Stimulated activated naive CD8-positive, alpha-beta T cell treated with anti-CD3 and anti-CD28 coated beads, Interleukin-15, amount 100 ng/mL, for 72 hours (primary cell): ENCODE data around the gene TSPEAR.
A peak's percentile ranks its signal among the peaks of the same experiment; 100 is the strongest.

ENCODE experiments used
- ATAC-seq: fragments of 150-1000 bp; cut with Tn5 transposase; 2 replicates; pipeline ENCODE4 v1.10.0; 2021; ENCODE audit warnings: mild to moderate bottlenecking, moderate library complexity
- DNase-seq, 2 donors: peaks; one replicate each; pipeline ENCODE4 v3.0.0; 2021 to 2022
- H3K27ac Mint-ChIP-seq, 2 donors: one replicate each; pipeline ENCODE4 v1.8.0; 2022; ENCODE audit warnings: mild to moderate bottlenecking in 2 of 2, mixed read lengths in 2 of 2, moderate library complexity in 2 of 2
- H3K27me3 Mint-ChIP-seq: one replicate; pipeline ENCODE4 v1.8.0; 2022; ENCODE audit warnings: mixed read lengths
- H3K4me1 Mint-ChIP-seq: one replicate; pipeline ENCODE4 v1.8.0; 2022; ENCODE audit warnings: mild to moderate bottlenecking, mixed read lengths
- H3K4me3 Mint-ChIP-seq, 2 donors: one replicate each; pipeline ENCODE4 v1.8.0; 2022; ENCODE audit warnings: mild to moderate bottlenecking in 2 of 2, mixed read lengths in 2 of 2, moderate library complexity in 1 of 2
- H3K9me3 Mint-ChIP-seq, 2 donors: one replicate each; pipeline ENCODE4 v1.8.0; 2022; ENCODE audit warnings: mixed read lengths in 2 of 2

TSPEAR gene

DNA sequence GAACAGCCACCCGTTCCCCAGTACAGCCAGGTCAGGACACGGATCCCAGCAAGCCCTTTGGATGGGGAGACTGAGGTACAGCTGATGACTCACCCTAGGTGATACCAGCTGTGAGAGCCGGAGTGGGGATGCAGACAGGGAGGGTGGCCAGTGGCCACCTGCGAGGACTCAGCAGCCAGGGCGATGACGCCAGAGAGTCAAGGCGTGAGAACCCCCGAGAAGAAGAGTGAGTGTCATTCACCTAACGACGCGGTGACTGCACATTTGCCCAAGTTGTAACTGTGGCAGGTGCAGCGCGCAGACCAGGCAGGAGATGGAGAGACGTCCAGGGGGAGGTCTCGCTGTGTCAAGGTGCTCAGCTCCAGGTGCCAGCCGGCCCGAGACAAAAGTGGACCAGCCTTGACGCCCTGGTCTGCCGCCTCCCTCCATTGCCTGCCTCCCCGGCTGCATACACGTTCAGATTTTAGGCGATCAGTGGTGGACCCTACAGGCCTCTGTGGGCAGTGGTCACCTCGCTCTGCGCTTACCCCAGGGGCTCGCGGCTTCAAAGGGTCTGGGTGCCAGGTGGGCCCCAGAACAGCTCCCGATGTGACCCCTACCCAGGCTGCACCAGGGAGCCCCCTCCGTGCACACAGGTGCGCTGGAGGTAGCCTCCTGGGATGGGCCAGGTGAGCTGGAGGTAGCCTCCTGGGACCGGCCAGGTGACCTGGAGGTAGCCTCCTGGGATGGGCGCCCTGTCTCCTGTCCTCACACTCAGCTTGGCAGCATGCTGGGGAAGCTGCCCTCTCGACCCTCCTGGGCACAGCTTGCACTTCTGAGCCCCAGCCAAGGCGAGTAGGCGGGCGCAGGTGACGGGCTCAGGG is 244.1 kb downstream of the TSPEAR start:
- no peaks in the 10 kb centered on the region for H3K9me3 Mint-ChIP-seq
- DNase-seq, result no peak
- H3K27me3 Mint-ChIP-seq, result no peaks in the 10 kb centered on the region
- H3K4me3 Mint-ChIP-seq, result no peak overlapping the region
- ATAC-seq, result no peak
- H3K27ac Mint-ChIP-seq, result no peak overlapping the region
- no peaks in the 10 kb centered on the region for H3K4me1 Mint-ChIP-seq

DNA sequence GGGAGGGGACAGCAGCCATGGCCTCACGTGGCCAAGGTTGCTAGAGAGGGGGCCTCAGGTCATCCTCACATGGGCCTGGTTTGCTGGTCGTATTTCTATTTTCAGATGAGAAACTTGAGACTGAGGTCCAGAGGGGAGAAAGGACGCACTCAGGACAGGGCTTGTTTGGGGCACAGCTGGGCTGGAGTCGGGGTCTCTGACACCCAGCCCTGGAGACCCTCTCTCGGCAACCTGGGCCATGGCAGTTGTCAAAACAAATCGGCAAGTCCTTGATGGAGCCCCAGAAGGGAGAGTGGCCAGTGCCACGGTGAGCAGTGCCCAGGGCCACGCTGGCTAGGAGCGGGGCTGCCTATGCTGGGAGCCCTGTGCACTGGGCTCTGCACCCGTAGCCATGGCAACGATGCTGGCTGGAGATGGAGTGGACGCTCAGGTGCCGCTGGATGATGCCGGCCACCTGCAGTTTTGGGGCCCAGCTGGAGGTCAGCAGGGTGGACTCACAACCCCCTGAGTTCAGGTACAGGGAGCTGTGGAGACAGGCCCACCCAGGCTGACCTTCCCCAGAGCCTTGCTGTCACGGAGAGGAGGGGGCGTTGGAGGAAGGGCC is 244.9 kb downstream of the TSPEAR start:
- Mint-ChIP-seq H3K27ac (no peak overlapping the region), H3K9me3 (no peaks in the 10 kb centered on the region), H3K27me3 (no peaks in the 10 kb centered on the region), H3K4me1 (no peaks in the 10 kb centered on the region), H3K4me3 (no peak overlapping the region)
- DNase-seq (no peak), ATAC-seq (no peak)

DNA sequence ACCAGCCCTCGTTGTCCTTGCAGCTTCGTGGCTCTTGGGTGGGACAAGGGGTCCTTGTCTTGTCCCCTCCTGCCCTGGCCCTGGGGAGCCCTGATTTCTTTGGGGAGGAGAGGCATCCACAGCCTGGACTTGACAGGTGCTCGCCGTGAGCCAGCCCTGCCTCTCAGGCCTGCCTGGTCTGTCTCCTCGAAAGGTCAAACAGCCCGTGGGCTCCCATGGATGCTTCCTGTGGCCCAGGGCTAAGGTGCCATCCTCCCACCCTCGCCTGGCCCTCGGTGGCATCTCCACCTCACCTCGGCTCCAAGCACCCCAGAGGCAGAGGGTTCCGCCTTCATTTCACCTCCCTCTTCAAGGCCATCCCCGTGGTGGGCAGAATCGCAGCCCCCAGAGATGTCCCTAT is 247.0 kb downstream of the TSPEAR start:
- no peaks in the 10 kb centered on the region for H3K4me1 Mint-ChIP-seq
- no peaks in the 10 kb centered on the region for H3K27me3 Mint-ChIP-seq
- H3K27ac Mint-ChIP-seq, result no peak overlapping the region
- no peak for ATAC-seq
- no peak for DNase-seq
- H3K4me3 Mint-ChIP-seq, result no peak overlapping the region
- no peaks in the 10 kb centered on the region for H3K9me3 Mint-ChIP-seq

- H3K9me3 Mint-ChIP-seq, result no peaks in the 10 kb centered on the region
- H3K27ac Mint-ChIP-seq, result no peak overlapping the region
- DNase-seq (no peak), ATAC-seq (no peak)
- no peaks in the 10 kb centered on the region for H3K27me3 Mint-ChIP-seq
- H3K4me1 Mint-ChIP-seq, result peaks cover 3% of the 10 kb centered on the region
- H3K4me3 Mint-ChIP-seq, result no peak overlapping the region
These were observed 247.6 kb downstream of the TSPEAR start for GRCh38 chr21:44463724-44464123.

DNA sequence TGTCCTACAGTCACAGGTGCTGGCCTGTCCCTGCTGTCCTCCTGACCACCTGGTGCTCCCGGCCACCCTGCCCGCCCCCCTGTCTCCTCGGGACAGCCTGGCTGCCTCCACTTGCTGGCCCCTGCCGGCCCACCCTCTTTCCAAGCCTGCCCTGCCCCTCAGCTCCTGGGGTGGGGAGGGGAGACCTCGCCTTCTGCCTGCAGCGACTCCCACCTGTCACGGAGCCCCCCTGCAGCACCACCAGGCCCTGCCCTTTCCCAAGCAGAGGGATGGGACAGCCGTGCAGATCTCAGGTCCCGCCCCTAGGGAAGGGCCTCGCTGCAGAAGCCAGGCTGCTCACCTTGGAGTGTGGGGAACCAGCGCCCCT is 248.6 kb downstream of the TSPEAR start:
- DNase-seq (no peak), ATAC-seq (no peak)
- no peak overlapping the region for H3K4me3 Mint-ChIP-seq
- no peaks in the 10 kb centered on the region for H3K27me3 Mint-ChIP-seq
- H3K9me3 Mint-ChIP-seq, result no peaks in the 10 kb centered on the region
- H3K4me1 Mint-ChIP-seq, result peaks cover 5% of the 10 kb centered on the region
- no peak overlapping the region for H3K27ac Mint-ChIP-seq

- no peaks in the 10 kb centered on the region for H3K9me3 Mint-ChIP-seq
- H3K27me3 Mint-ChIP-seq, result no peaks in the 10 kb centered on the region
- H3K4me1 Mint-ChIP-seq, result peaks cover 5% of the 10 kb centered on the region
- DNase-seq, result no peak
- H3K4me3 Mint-ChIP-seq, result no peak overlapping the region
- no peak overlapping the region for H3K27ac Mint-ChIP-seq
- ATAC-seq, result no peak
These were observed 249.1 kb downstream of the TSPEAR start for GRCh38 chr21:44462086-44462833.

DNA sequence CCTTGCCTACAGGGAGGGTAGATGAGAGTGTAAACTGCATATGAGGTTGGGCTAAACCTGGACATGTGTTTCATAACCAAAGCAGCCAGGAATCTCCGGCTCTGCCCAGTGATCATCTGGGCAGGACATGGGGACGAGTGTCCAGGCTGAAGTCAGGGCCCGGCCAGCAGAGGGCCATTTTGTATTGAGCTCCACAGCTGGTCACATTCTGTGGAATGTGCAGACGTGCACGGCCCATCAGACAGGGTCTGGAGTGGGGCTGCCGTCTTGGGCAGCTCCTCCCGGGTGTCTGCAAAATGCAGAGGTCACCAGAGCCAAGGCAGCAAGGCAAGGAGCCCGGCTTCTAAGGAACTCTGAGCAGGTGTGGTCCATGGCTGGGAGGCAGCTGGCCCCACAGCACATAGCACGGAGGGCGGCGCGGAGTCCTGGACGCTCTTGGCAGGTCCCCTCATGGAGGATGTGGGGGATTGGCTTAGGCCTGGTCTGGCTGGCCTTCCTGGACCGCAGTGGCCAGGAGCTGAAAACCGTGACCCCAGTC is 249.8 kb downstream of the TSPEAR start:
- Mint-ChIP-seq H3K27ac (peak overlapping the region in 1 of 2 donors; percentile 61), H3K4me1 (peaks cover 9% of the 10 kb centered on the region), H3K27me3 (no peaks in the 10 kb centered on the region), H3K4me3 (no peak overlapping the region), H3K9me3 (no peaks in the 10 kb centered on the region)
- no peak for DNase-seq
- no peak for ATAC-seq

DNA sequence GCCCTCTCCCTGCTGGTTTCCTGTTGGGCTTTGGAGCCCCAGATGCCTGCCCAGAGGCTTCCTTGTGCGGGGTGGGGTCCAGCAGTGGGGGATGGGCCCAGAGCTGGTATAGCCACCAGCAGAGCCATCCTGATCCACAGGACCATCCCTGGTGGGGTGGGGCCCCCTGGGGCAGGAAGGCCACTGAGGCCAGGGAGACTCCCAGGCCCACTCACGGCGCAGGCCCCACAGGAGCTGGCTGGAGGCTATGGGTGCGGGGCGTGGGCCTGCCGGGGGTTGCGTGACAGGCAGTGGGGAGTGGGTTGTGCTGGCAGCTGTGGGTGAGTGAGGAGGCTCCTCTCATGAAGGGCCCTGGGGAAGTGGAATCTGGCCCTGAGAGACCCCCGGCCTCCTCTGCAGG is 250.4 kb downstream of the TSPEAR start:
- ATAC-seq (peak; percentile 36), DNase-seq (no peak)
- H3K4me3 Mint-ChIP-seq, result no peak overlapping the region
- H3K4me1 Mint-ChIP-seq, result peaks cover 12% of the 10 kb centered on the region
- H3K9me3 Mint-ChIP-seq, result no peaks in the 10 kb centered on the region
- no peaks in the 10 kb centered on the region for H3K27me3 Mint-ChIP-seq
- H3K27ac Mint-ChIP-seq, result no peak overlapping the region

- ATAC-seq, result no peak
- H3K9me3 Mint-ChIP-seq, result no peaks in the 10 kb centered on the region
- no peak overlapping the region for H3K27ac Mint-ChIP-seq
- H3K4me1 Mint-ChIP-seq, result peaks cover 12% of the 10 kb centered on the region
- no peaks in the 10 kb centered on the region for H3K27me3 Mint-ChIP-seq
- no peak for DNase-seq
- no peak overlapping the region for H3K4me3 Mint-ChIP-seq
These were observed 251.0 kb downstream of the TSPEAR start for GRCh38 chr21:44460441-44460755.

DNA sequence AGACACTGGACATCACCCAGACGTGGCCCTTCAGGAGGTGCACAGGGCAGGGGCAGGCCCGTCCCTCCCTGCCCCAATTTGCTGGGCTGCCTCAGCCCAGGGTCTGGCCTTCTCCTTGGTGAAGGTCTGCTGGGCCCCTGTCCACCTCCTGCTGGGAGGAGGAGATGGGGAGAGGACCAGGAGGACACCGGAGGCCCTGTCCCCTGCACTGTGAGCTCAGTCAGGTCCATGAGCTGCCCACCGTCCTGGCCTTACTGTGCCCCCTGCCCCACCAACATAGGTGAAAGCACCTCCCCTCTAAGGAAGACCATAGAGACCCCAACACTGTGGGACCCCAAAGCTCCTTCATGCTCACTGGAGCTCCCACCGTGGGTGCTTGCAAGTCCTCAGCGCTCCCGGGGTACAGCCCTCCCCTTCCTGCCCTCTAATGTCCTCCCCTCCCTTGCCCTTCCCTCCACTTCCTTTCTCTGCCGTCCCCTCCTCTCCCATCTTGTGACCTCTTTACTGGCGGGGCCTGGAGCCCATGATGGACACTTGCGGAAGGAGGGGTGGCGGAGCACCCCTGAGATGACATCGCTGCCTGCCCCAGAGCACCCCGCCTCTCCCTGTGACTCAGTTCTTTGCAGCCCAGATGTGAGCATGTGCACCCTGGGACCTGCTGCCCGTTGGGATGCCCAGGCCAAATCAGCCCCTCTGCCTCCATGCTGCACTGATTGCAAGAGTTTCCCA is 251.5 kb downstream of the TSPEAR start:
- Mint-ChIP-seq H3K27me3 (no peaks in the 10 kb centered on the region), H3K27ac (peak overlapping the region in 1 of 2 donors; percentile 69), H3K4me3 (no peak overlapping the region), H3K4me1 (peaks cover 12% of the 10 kb centered on the region), H3K9me3 (no peaks in the 10 kb centered on the region)
- DNase-seq (no peak), ATAC-seq (no peak)

- Mint-ChIP-seq H3K4me3 (no peak overlapping the region), H3K27ac (no peak overlapping the region), H3K27me3 (peaks cover 4% of the 10 kb centered on the region), H3K9me3 (peaks cover 0 to 4% of the 10 kb centered on the region in 2 donors), H3K4me1 (peaks cover 12% of the 10 kb centered on the region)
- DNase-seq, result no peak
- ATAC-seq, result no peak
These were observed 252.2 kb downstream of the TSPEAR start for GRCh38 chr21:44458971-44459711.

DNA sequence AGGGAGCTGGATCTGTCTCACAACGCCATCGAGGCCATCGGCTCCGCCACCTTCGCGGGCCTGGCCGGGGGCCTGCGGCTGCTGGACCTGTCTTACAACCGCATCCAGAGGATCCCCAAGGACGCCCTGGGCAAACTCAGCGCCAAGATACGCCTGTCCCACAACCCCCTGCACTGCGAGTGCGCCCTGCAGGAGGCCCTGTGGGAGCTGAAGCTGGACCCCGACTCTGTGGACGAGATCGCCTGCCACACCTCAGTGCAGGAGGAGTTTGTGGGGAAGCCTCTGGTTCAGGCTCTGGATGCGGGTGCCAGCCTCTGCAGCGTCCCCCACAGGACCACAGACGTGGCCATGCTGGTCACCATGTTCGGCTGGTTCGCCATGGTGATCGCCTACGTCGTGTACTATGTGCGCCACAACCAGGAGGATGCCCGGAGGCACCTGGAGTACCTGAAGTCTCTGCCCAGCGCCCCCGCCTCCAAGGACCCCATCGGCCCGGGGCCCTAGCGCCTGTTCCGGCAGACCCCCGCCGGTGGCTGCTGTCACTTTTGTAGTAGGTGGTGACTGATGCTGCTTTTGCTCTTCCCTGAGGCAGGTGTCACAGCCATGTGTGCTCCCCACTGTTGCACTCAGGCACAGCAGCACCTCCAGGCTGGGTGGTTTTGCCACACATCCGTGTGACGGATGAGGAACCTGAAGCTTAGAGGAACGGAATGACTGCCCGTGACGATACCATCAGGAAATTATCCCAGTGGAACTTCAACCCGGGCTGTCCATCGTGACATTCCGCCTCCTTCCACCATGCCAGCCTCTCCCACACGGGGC is 254.2 kb downstream of the TSPEAR start:
- ATAC-seq (no peak), DNase-seq (no peak)
- Mint-ChIP-seq H3K4me3 (peak overlapping the region; percentile 62 to 73), H3K4me1 (peaks cover 12% of the 10 kb centered on the region), H3K27me3 (peaks cover 18% of the 10 kb centered on the region), H3K27ac (no peak overlapping the region), H3K9me3 (peaks cover 0 to 15% of the 10 kb centered on the region in 2 donors)

DNA sequence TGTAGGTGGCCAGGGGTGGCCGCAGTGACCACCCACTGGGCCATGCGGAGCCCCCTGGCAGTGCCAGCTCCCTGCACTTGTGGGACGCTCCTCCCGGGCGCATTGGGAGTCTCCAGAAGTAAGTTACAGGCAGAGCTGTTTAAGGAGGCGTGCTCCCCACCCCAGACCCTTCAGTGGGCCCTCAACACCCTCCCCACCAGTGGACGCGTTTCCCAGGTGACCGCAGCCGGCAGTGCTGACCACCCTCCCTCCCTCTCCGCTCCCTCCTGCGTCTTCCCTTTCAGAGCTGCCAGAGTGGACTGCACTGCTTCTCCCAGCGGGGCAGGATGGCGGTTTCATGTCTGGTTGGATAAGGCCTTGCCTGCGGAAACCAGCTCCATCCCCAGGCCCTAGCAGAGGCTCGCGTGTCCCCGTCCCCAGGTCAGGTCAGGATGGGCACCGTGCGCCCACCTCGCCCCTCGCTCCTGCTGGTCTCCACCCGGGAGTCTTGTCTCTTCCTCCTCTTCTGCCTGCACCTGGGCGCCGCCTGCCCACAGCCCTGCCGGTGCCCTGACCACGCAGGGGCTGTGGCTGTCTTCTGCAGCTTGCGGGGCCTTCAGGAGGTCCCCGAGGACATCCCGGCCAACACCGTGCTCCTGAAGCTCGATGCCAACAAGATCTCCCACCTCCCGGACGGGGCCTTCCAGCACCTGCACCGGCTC is 255.0 kb downstream of the TSPEAR start:
- no peak overlapping the region for H3K27ac Mint-ChIP-seq
- ATAC-seq (no peak), DNase-seq (no peak)
- peaks cover 26% of the 10 kb centered on the region for H3K27me3 Mint-ChIP-seq
- peaks cover 12% of the 10 kb centered on the region for H3K4me1 Mint-ChIP-seq
- peak overlapping the region; percentile 73 to 85 for H3K4me3 Mint-ChIP-seq
- peaks cover 0 to 16% of the 10 kb centered on the region in 2 donors for H3K9me3 Mint-ChIP-seq
